ENCODE results near the gene ENOX2.

The ENOX2 gene

GRCh38 chrX:130695931-130696330 lies 207.1 kb downstream of the ENOX2 start:
- DNase-seq = no peak

- DNase-seq = no peak
These were observed 208.0 kb downstream of the ENOX2 start for GRCh38 chrX:130694983-130695382.

GRCh38 chrX:130691576-130691975 lies 211.4 kb downstream of the ENOX2 start:
- DNase-seq = no peak

- no peak for DNase-seq
These were observed 214.6 kb downstream of the ENOX2 start for GRCh38 chrX:130688360-130688759.

DNA sequence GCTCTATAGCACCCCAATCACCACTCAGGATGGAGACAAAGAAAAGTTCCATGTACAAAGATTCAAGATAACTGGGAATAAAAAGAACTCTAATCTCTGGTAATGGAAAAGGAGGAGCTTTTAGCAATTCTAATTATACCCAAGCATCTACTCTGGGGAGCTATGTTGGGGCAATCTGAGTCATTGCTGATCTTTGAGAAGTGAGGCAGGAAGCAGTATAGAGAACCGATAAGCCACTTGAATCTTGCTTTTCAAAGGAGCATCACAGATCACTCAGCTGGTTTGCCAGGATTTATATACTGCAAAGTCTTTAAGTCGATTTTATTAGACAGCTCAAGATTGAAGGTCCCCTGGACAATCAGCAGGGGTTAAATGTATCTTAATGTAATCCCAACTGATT lies 220.0 kb downstream of the ENOX2 start:
- no peak for DNase-seq

GRCh38 chrX:130680164-130681035 lies 222.6 kb downstream of the ENOX2 start:
- no peak for DNase-seq

DNA sequence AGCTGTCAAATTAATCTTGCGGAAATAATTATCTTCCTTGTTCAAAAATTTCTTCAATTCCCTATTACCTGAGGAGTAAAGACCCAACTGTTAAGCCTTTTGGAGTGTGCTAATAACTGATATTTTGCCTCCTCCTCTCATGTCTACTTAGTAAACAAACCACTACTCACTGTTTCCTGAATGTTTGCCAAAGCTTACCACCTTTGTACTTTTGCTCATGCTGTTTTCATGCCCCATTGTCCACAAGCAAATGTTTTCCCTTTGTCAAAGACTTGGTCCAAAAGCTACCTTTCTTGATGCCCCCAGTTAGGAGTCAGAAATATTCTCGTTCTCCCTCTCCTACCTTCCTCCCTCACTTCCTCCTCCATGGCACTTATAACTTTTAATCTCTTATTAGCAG lies 226.1 kb downstream of the ENOX2 start:
- no peak for DNase-seq

GRCh38 chrX:130672214-130672613 lies 230.8 kb downstream of the ENOX2 start:
- DNase-seq = no peak

GRCh38 chrX:130669233-130669632 lies 233.8 kb downstream of the ENOX2 start:
- no peak for DNase-seq

GRCh38 chrX:130665263-130665662 lies 237.7 kb downstream of the ENOX2 start:
- no peak for DNase-seq

DNA sequence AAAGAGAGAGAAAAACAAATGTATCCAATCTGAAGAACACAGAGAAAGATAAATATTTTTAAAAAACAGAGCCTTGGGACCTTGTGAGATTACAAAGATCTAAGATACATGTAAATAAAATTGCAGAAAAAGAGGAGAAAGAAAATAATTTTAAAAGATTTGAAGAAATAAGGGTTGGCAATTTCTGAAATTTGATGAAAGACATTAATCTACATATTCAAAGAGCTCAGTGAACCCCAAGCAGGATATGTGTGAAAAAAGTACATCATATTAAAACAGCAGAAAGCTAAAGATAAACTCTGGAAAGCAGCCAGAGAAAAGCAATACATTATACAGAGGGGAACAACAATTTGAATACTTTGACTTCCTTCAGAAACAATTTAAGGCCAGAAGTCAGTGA lies 244.7 kb downstream of the ENOX2 start:
- DNase-seq = no peak

DNA sequence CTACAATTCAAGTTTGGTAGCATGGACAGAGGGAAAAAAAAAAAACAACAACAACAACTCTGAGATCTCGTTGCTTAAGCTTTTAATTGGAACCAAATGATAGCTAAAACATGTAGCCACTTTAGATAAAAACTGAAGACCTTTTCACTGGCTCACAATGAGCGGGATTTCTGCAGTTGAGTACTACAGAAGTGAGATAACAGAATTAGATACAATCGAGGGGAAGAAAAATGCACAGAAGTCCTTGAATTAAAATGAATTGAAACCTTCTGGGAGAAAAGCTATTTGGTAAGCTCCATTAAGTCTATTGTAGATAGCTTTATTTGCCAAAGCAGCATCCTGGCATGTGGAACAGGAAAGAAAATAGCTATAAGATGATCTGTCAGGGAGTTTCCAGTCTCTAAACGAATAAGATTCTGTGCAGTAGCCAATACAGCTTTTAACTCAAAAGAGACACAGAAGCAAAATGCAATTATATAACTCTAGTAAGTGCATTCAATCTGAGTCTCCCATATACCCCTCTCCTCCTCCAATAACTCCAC lies 248.5 kb downstream of the ENOX2 start:
- no peak for DNase-seq

GRCh38 chrX:130652824-130653578 lies 250.0 kb downstream of the ENOX2 start:
- no peak for DNase-seq

GRCh38 chrX:130649738-130650137 lies 253.3 kb downstream of the ENOX2 start:
- no peak for DNase-seq

DNA sequence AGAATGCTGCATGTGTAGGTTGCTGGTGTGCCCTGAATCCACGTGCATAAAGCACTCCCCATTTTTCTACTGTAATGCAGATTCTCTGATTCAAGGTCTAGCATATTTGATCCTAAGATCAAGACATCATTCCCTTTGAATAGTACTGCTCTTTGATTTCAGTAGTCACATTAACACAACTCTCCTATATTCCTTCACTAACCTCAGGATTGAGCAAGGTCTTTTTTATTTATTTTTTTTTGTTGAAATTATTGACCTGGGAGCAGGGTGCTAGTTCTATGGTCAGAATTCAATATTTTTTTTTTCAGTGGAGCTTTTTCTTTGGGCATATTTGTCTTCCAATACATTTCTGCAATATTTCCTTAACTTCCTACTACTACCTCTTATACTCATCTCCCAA lies 255.5 kb downstream of the ENOX2 start:
- no peak for DNase-seq

GRCh38 chrX:130645955-130646583 lies 256.9 kb downstream of the ENOX2 start:
- DNase-seq = no peak

DNA sequence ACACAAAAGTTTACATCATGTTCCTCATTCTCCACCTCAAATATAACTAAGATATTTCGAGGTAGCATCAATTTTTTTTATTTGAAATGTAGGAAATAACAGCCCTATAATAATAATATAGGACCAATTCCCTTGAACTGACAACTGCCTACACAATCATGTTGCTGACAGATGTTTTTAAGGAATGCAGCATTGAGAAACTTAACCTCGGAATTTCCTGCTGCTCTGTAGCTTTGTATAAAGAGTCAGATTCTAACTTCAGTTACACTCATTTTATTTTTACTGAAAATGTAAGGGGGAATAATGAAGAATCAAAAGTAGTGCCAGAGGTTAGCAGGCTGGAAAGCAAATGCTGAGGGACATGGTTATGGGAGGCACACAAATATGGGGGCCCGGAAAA lies 265.4 kb downstream of the ENOX2 start:
- DNase-seq = no peak

DNA sequence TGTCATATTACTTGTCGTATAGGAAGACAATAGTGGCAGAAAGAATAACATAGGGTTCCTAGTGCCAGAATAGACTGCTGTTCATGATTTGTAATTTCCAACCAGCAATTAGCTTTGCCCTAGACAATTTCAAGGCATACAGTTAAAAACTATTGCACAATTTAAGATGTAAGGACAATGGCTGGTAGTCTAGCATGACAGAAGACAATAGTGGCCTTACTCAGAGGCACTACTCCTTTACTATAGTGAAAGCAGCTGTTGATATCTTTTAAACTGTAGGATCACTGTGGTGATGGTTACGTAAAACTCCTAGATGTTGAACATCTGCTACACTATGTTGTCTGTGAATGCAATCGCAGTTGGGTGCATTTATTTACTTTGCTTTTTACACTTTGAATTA lies 266.7 kb downstream of the ENOX2 start:
- no peak for DNase-seq

GRCh38 chrX:130631011-130631410 lies 272.0 kb downstream of the ENOX2 start:
- DNase-seq = no peak

DNA sequence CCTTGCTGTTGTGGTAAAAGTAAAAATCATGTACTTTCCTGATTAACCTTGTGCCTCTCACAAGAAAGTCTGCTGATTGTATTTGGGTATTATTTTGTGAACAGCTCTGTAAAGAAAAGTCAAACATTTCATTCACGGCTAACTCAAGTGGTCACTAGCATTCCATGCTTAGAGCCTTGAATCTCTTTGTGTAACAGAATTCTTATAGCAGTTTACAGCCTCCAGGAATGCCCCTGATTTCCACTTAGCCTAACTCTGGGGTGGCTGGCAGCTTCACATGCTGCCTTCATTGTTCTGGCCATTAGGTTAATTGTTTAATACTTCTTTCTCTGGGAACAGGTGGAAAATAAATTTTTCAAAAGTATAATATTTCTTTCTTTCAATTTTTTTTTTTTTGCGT lies 274.5 kb downstream of the ENOX2 start:
- no peak for DNase-seq

- DNase-seq = no peak
These were observed 276.5 kb downstream of the ENOX2 start for GRCh38 chrX:130626521-130626920.

- no peak for DNase-seq
These were observed 277.6 kb downstream of the ENOX2 start for GRCh38 chrX:130625386-130625785.

DNA sequence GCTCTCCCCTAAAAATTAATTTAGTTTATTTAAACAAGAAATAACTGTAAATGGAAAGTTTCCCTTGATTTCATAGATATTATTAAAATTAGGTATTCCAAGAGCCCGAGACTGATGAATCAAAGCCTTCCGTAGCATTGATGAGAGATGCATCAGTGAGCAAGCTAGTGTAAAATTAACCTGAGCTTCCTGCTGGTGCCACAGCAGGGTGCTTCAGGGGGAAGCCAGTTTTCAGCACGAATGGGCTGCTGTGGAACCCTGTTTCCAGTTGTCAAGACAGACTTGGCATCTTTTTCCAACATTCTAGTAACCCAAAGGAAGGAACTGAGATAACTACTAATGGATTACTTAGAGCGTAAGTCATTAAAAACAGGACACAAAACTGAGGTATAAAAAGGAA lies 279.5 kb downstream of the ENOX2 start:
- no peak for DNase-seq

DNA sequence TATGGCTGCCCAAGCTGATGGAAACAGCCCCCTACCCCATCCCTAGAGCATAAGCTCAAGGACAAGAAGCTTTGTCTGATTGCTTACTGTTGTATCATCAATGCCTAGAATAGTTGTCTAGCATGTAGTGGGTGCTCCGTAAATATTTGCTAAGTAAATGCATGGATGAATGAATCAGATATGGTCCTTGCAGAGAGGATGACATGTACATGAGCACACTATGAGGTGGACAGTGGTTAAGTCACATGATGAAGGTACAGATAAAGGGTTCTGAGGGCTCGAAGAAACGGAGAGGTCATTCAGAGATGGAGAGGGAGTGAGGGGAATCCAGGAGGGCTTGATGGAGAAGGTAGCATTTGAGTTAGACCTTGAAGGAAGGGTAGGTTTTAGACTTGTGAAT lies 287.1 kb downstream of the ENOX2 start:
- DNase-seq = no peak

Data from CD4-positive, alpha-beta T cell treated with Interleukin-4 for 1 hour (primary cell).